ENCODE measurements around the gene TAB2. TPM values are rescaled to one million over a fixed set of nuclear protein-coding genes. Genes with fewer than 3 reads are reported as not detected.

The TAB2 gene
- total and polyA plus RNA-seq, 9 of the 15 experiments (the other 6 are each of a cell fraction or from before 2014, with no cell fraction given) = 9.1 to 38.3 (median 18.6) TPM

DNA sequence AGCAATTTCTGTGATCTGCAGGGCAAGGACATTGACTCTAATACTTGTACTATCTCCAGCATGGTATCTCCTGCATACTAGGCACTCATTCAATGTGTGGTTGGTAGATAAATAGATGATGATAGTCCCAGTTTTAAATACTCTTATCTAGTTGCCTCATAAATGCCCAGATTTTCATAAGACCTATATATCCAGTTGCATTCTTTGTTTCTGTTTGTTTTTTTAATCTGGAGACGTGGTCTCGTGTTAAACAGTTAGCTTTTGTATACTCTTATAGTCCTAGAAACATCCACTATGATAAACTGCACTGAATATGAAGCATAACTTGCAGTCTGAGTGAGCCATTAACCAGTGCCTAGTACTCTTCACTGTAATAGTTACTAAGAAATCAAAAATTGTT lies 47.0 kb downstream of the TAB2 start:
- H3K36me3 ChIP-seq (ENCODE audit: control insufficient read depth, insufficient read depth, low read length) = no peaks in the 10 kb centered on the region
- H3K9ac ChIP-seq (ENCODE audit: insufficient read depth in 1 of 2, low read depth in 2 of 2, low read length in 2 of 2) = no peak overlapping the region
- H2AFZ ChIP-seq (ENCODE audit: low read depth, low read length) = no peak overlapping the region
- in situ Hi-C loops (cut with MboI) (no loop called here), intact Hi-C loops (cut with micrococcal nuclease) (no loop called here)
- DNase-seq (ENCODE audit: extremely low read depth in 1 of 4, low spot score in 3 of 4) (no peak), FAIRE-seq (no peak), ATAC-seq (peak; percentile 40; the same call in 1 of the 3 replicates)
- BruUV-seq (replicated peaks) = no TSS peak
- TF ChIP-seq KDM1A (IDR thresholded peaks at IDR 0.05) (peak in 1 of 2 experiments; percentile 47; a peak in 1 of 4 replicates), TAL1 (IDR thresholded peaks at IDR 0.05) (peak; percentile 40; the same call in 1 of the 2 replicates), ARNT (IDR thresholded peaks at IDR 0.05) (no peak), RBFOX2 (IDR thresholded peaks at IDR 0.05; ENCODE audit: low read depth, low read length) (no peak), FIP1L1 (IDR thresholded peaks at IDR 0.05; ENCODE audit: low read depth, low read length, poor library complexity, severe bottlenecking) (no peak), CBFA2T2 (conservative IDR thresholded peaks at IDR 0.05) (0 out of 2 replicates have a peak, but pooled peaks have one; percentile 30), NCOR1 (IDR thresholded peaks at IDR 0.05) (peak; percentile 29; the same call in 1 of the 2 replicates), CBFA2T3 (IDR thresholded peaks at IDR 0.05) (peak; percentile 71), TEAD4 (IDR thresholded peaks at IDR 0.05; ENCODE audit: low read length) (peak; percentile 44; the same call in 1 of the 2 replicates), TEAD4 (CRISPR knock-in tag; IDR thresholded peaks at IDR 0.05; ENCODE audit: borderline replicate concordance) (no peak), ARID1B (IDR thresholded peaks at IDR 0.05) (0 out of 2 replicates have a peak, but pooled peaks have one; percentile 34)
- TF ChIP-seq, protein P1, sequence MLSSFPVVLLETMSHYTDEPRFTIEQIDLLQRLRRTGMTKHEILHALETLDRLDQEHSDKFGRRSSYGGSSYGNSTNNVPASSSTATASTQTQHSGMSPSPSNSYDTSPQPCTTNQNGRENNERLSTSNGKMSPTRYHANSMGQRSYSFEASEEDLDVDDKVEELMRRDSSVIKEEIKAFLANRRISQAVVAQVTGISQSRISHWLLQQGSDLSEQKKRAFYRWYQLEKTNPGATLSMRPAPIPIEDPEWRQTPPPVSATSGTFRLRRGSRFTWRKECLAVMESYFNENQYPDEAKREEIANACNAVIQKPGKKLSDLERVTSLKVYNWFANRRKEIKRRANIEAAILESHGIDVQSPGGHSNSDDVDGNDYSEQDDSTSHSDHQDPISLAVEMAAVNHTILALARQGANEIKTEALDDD (IDR thresholded peaks at IDR 0.05) = peak; percentile 75
- H3K79me2 ChIP-seq (ENCODE audit: control insufficient read depth, insufficient read depth, low read length) = peaks cover 77% of the 10 kb centered on the region
- H3K9me1 ChIP-seq (ENCODE audit: control insufficient read depth, insufficient read depth, low read length) = peaks cover 3% of the 10 kb centered on the region
- no peaks in the 10 kb centered on the region for H3K9me3 ChIP-seq (replicated peaks; ENCODE audit: control insufficient read depth, insufficient read depth, low read depth, low read length)
- 26% methylated on average over 2 of the region's 2 CpGs for WGBS (ENCODE audit: insufficient coverage, low coverage, missing lambda C conversion rate)
- CTCF ChIA-PET (ENCODE audit: low intra/inter-chr PET ratio) = no interaction called here
- H3K27me3 ChIP-seq (ENCODE audit: control insufficient read depth in 2 of 2, insufficient read depth in 2 of 2, low read length in 2 of 2) = no peaks in the 10 kb centered on the region
- peaks cover 13% of the 10 kb centered on the region; the same call in 1 of the 2 replicates for H4K20me1 ChIP-seq (replicated peaks; ENCODE audit: control insufficient read depth, insufficient read depth, low read length)
- H3K4me2 ChIP-seq (ENCODE audit: insufficient read depth, low read length) = no peak overlapping the region
- H3K4me3 ChIP-seq = no peak overlapping the region
- POLR2A ChIA-PET = no interaction called here
- no peak overlapping the region for H3K27ac ChIP-seq (ENCODE audit: extremely low read depth, low read depth, low read length)
- peaks cover 0 to 13% of the 10 kb centered on the region in 2 experiments; a peak in 4 of 5 replicates for H3K4me1 ChIP-seq (replicated peaks in 1 of 2; ENCODE audit: control insufficient read depth in 2 of 2, insufficient read depth in 2 of 2, low read length in 2 of 2)
